IPS-11a (cell line): ENCODE results near the gene NAP1L1.

Experiments used
- H3K4me3 ChIP-seq: one replicate; pipeline ENCODE4 v1.5.1; 2013; ENCODE audit warnings: low read depth, low read length, control low read depth

NAP1L1 gene

DNA sequence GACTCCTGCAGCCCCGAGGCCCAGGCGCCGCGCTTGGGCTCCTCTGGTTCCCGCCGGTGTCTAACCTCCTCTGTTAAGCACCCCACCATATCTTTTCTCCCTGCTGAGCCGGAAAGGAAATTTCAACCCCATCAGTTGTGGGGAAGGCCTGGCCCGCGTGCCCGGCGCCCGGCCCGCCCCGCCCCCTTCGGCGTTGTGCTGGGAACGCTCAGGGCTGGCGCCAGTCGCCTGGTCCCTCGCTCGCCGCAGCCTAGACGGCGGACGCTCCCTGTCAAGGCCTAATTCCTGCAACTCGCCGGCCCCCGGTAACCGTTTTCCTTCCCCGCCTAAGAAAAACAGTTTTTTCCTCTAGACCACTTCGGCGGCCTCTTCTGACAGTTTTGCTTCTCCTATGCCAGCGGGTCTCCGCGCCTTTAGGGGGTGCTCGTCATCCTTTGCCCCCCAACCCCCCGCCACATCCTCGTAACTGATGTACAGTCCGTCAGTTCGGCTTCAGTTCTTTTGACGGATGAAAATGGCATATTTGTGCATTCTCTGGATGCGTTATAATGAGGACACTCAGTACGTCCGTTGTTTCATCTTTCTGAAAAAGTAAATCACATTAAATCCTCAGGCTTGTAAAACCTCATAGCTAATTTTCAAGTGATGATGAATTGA lies 506 bp upstream of the NAP1L1 start:
- H3K4me3 ChIP-seq, result peak overlapping the region; percentile 88

DNA sequence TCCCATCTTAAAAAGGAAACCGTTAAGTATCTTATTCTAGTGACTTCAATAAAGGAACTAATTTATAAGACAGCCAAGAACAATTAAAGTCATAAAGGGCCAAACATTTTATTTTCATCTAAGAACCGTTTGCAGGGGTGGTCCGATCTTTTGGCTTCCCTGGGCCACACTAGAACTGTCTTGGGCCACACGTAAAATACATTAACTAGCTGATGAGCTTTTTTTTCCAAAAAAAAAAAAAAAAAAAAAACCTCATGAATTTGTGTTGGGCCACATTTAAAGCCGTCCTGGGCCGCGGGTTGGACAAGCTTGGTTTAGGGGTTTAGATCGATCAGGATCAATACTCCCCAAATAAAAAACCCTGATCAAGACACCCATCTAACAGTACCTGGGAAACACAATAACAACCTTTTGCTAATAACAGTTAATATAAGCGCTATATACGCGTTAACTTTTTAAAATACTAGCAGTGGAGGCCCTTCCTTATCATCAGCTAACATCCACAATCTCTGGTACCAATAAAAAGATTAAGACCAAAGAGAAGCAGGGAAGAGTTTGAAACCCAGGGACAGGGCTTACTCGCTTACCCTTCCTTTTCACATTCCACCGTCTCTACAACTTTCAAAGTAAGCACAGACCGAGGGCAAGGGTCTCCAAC lies 1.1 kb downstream of the NAP1L1 start:
- H3K4me3 ChIP-seq, result peak overlapping the region; percentile 88

DNA sequence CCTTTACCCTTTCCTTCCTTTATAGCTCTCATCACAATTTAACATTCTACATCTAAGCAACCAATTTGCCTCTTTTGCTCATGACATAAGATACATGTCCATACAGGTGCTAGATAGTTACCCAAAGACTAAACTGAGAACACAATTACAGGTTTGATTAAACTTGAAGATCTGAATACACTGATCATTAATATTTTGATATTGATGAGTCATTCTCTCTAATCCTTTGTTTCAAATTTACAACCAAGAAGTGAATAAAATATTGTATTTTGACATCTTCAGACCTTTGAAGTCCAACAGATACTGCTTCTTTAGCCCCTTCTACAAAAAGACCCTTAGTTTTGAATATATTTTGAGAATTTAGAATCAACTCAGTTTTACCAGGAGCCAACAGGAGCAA lies 2.6 kb downstream of the NAP1L1 start:
- H3K4me3 ChIP-seq, result no peak overlapping the region

DNA sequence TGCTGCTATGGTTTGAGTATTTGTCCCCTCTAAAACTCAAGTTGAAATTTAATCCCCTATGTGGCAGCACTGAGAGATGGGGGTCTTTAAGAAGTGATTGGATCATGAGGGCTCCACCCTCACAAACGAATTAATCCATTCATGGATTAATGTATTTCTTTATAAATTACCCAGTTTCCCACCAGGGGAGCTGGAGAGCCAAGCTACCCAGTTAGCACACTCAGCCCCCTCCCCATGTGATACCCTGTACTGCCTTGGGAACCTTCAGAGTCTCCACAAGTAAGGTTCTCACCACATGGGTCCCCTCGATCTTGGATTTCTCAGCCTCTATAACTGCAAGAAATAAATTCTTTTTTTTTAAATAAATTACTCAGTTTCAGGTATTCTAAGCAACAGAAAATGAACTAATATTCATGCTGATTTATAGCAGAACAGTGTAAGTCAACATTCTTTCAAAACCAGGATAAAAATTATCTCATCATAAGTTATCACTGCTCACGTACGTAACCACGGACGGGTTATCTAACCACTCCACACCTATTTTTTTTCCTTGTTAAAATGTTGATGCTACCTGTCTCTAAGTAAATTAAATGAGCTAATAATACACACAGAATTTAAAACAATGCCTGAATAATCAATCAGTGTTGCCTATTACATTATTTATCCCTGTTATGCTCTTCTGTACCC lies 3.6 kb downstream of the NAP1L1 start:
- no peak overlapping the region for H3K4me3 ChIP-seq

DNA sequence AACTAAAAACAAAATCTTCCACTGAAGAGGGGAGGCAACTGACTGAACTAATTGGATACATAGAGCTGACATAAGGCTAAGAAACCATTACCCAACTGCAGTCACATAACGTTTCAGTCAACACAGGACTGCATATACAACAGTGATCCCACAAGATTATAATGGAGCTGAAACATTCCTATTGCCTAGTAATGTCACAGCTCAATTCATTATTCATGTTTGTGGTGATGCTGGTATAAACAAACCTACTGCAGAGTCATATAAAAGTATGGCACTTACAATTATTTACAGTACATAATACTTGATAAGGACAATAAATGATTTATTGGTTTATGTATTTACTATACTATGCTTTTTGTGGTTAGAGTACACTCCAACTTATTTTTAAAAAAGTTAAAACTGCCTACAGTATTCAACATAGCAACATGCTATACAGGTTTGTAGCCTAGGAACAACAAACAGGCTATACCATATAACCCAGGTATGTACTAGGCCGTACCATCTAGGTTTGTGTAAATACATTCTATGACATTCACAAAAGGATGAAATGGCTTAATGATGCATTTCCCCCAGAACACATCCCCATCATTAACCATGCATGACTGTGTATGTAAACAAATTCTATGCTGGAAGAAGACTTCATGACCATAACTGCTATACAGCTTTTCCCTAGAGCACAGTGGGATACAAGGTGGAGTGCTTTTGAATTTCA lies 4.3 kb downstream of the NAP1L1 start:
- no peak overlapping the region for H3K4me3 ChIP-seq

DNA sequence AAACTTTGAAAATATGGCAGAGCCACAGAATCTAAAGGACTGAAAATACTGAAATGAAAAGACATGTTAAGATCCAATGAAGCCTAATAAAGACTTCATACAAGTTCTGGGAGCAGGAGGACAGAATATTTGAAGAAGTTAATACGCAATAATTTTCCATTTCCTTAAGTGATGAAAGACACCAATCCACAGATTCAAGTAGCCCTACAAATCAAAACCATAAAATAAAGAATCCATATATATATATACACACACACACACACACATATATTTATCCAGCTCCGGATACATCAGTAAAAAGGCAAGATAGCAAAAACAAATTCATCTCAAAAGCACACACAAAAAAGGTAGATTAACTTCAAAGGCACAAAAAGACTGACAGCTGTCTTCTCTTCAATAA lies 5.7 kb downstream of the NAP1L1 start:
- no peak overlapping the region for H3K4me3 ChIP-seq

DNA sequence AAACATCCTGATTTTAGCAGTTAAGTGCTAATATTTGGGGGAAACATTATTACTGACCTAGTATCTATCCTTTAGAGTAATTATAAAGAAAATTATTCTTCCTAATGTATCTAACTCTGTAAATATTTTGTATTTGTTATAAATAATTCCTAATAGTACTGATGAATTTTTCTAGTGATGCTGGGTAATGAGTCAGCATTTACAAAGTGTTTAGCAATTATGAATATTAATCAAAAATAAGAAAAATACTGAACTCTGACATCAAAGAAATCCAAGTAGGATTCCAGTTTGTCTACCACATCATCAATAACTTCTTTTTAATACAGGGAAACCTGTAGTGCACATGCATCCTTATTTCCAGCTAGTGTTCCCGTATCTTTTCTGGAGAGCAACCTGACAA lies 9.0 kb downstream of the NAP1L1 start:
- no peak overlapping the region for H3K4me3 ChIP-seq

DNA sequence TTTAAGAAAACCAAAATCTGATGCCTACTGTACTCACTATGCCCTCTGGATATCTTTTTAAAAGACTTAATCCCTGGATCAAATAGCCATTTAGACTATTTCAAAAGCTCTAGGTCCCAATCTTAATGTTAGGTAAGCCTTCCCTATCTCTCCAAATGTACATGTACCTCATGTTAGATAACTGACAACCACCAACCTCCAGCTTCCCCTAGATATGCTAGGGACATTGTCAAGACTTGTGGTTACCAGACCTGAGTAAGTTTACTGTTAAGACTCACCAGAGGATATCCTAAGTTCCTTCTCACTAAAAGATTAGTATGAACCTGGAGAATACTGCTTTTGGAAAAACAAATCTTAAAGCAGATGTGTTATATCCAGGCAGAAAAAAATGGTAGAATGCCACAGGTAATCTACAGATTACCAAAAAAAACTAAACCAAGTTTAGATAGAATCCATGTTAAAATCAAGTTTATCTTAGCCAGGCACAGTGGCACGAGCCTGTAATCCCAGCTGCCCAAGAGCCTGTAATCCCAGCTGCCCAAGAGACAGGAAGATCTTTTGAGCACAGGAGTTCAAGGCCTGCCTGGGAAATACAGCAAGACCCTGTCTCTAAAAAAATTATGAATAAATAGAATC lies 9.7 kb downstream of the NAP1L1 start:
- no peak overlapping the region for H3K4me3 ChIP-seq

DNA sequence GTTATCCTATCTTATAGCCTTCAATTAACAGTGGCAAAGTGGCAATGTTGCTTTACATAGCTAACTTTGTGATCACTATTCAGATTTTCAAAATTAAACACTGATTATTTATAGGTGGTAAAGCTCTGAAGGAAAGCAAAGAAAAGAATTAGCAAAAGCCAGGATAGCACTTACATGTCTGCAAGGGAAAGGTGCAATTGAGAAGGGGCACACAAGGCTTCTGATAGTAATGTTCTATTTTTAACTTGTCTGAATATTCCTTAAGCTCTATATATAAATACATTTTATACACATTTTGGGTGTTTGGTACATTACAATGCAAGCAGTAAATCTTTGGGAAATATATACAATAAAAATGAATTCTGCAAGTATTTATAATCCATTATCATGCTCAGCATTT lies 10.9 kb downstream of the NAP1L1 start:
- no peak overlapping the region for H3K4me3 ChIP-seq

DNA sequence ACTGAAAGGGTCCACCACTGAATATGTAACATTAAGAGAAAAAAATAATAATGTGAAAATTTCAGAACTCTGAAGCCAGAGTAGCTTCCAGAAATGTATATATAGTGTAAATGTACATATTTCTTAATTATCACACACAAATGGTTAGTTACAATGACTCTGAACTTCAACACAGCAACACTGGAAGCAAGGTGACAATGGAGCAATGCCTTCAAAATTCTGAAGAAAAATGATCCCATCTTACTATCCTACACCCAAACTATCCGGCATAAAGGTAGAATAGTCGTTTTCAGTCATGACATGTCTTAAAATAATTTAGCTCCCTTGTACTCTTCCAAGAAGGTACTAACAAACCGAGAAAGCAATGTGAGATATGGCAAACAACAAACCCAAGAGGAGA lies 11.9 kb downstream of the NAP1L1 start:
- H3K4me3 ChIP-seq, result no peak overlapping the region

DNA sequence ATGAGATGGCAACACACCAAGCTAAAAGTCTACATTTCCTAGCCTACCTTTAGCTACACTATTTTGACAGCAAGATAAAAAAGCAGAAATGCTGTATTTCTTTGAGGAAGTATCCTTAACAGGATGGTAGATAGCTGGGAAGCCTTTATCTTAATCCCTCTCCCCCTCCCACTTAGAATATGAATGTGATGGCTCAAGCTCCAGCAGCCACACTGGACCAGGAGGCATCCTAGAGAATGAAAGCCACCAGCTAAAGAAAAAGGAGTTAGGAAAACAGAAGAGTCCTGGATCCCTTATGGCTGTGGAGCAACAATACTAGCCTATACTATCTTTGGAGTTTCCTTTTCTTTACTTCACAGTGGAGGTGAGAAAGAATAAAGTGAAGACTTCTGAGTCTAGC lies 15.1 kb downstream of the NAP1L1 start:
- H3K4me3 ChIP-seq, result no peak overlapping the region

DNA sequence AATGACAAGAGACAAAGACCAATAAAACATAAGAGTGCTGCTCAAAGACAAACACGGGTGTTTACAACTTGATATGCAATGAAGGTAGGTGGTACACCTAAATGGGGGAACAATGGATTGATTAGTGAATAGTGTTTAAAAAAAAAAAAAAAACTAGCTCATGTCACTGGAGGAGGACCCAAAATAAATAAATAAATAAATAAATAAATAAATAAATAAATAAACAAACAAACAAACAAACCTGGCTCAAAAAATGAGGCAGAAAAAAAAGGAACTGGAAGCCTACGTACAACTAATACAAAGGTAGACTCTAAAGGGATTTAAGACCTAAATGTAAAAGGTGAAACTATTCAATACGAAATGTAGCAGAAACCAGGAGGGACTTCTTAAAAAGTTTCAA lies 18.6 kb downstream of the NAP1L1 start:
- H3K4me3 ChIP-seq, result no peak overlapping the region

DNA sequence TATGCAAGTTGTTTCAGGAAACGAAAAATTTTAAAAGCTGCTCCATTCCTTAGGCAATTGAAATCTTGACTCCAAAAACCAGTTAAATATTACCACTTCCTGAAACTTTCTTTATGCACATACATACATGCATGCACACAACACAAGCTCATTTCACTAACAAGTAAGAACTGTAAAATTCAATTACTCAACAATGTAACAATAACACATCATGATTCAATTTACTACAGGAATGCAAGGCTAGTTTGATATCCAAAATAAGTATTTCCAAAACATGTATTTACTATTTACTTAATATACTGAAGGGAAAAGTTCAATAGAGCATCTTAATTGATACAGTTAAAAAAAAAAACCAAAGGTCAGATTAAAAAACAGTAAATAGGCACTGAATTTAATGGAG lies 19.6 kb downstream of the NAP1L1 start:
- H3K4me3 ChIP-seq, result no peak overlapping the region

DNA sequence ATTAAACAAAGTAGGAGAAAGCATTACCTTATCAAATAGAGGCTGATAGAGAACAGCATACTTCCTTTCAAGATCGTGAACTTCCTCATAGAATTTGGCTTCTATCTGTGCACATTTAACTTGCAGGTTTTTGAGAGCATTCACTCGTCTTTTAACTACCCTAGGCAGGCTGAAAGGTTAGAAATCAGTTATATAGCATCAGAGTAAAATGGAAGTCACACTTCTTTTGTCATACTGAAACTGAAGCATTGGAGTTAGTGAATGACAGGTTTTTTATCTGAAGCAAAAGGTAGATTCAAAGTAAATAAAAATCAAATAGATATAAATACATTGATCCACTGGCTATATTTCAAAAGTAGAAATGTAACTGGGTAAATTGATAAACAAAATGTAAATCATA lies 24.4 kb downstream of the NAP1L1 start:
- no peak overlapping the region for H3K4me3 ChIP-seq

DNA sequence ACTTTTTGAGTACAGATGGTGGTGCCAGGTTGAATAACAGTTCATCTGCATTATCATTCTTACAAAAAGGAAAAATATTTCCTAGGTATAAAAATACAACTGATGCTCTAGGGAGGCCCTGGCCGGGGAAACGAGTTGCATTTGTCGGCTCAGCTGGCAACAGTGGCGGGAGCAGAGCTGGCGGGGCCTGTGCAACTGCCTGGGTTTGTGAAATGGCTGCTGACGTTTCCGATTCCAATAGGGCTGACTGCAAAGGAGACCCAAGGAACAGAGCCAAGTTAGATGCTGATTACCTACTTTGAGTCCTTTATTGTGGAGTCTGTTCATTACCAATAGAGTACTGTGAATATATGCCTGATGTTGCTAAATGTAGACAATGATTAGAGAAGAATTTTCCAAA lies 27.2 kb downstream of the NAP1L1 start:
- no peak overlapping the region for H3K4me3 ChIP-seq

DNA sequence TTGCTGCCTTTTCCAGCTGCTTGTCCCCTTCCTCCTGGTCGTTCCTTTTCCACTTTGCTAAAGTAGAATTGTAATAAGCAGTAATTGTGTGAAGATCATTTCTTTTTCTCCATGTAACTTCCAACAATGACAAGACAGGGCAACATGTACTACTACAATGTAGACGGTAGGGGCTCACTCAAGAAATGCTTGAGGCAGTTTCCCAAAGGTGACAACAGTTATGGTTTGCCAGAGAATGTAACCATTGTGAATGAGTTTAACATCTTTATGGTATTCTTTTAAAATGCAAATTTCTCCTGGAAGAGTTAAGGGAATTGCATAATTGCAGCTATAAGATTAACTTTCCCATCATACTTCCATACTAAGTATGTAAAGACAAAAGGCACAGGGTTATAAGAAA lies 29.1 kb downstream of the NAP1L1 start:
- H3K4me3 ChIP-seq, result no peak overlapping the region

DNA sequence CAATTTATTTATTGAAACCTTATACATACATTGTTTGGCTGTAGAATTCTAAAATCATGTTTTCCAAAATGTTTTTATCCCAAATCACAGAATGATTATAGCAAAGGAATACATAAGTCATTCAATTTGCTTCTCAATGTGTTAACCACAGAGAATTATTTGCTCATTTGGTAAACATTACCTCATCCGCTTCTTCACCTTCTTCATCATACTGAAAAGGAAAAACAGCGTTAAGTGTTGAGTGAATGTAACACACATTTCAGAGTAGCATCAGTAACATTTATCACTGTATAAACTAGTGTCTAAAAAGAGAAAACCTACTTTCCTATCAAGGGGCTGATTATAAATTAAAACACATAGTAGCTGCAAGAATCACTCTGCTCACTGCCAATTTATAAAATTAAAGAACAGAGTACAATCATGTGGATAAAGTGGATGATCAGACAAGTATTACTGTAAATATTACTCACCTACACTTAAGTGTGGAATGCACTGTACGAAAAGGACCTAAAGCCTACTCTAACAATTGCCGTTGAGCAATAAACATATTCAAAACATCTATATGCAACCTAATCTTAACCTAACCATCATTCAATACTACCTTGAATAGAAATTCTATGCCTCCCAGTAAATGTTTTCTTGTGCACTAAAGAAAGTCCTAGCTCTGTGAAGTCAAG lies 34.8 kb downstream of the NAP1L1 start:
- H3K4me3 ChIP-seq, result no peak overlapping the region

DNA sequence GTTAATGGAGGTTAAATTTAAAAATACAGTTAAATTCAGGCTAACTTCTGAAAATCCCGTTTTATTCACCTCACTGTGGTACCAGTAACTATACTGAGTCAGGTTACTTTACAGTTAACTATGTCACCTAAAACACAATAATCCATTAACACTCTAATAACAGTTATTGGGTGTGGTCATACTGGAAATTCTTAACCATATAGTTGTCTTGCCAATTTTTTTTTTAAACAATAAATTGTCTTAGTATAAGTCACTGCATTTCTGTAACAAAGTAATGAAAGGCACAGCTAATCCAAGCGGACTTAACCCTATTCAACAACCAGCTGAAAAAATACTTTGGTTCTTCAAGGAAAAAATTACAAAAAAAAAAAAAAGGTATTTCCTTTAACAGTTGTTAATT lies 36.7 kb downstream of the NAP1L1 start:
- no peak overlapping the region for H3K4me3 ChIP-seq

DNA sequence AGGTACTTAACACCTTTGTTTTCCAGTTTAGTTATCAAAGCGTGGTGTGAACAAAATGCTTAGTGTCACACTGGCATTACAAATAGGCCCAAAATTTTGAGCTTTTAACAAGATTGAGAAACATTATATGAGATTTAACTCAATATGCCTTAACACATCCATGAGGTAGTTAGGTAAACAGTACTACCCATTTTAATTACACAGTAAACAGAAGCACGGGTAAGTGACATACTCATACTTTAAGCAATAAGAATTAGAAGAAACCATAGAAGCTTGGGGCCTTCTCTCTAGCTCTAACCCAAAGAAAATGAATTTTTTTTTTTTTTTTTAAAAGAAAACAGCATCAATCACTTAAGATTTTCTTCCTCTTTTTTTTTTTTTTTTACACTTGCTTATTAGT lies 37.4 kb downstream of the NAP1L1 start:
- H3K4me3 ChIP-seq, result no peak overlapping the region

DNA sequence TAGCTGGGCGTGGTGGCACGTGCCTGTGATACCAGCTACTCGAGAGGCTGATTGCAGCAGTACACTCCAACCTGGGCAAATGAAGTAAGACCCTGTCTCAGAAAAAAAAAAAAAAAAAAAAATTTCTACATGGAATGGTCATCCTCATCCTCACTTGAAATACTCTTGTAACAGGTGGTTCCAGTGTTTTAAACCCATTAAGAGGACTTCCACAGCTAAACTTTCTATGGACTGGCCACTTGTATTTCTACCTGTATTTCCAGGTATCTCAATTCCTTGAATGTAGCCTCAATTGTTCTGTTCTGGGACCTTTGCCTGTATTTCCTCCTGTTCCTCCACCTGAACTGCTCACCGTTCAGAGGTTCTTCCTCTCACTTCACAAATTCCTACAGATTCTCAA lies 41.1 kb downstream of the NAP1L1 start:
- no peak overlapping the region for H3K4me3 ChIP-seq

DNA sequence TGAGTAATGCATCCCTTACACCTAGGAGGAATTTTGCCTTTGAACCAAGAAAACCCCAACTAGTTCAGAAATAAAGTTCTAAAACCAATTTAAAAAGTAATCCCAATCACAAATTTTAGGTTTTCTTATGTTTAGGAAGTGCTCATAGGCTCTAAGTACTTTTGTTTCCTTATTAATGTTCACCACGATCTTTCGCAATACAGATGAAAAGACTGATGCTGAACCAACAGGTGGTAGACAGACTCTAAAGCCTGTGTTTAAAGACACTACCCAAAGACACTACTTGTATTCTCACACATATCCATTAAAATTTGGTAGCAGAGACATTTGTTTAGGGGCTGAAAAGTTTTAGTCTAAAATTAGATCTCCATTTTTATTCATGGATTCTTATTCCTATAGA lies 42.3 kb downstream of the NAP1L1 start:
- no peak overlapping the region for H3K4me3 ChIP-seq
